Natural killer cell (primary cell): ENCODE data around the gene MAGEA11. TPM values are rescaled to one million over a fixed set of nuclear protein-coding genes. Genes with fewer than 3 reads are reported as not detected.

ENCODE experiments used
- ATAC-seq, 3 donors: fragments of 150-1000 bp in 2 of 3; fragments of 200-7000 bp in 1 of 3; cut with Tn5 transposase; 1 replicate in 1 of 3; 2 replicates in 2 of 3; pipeline ENCODE4 v1.10.0; 2021; ENCODE audit warnings: mild to moderate bottlenecking in 2 of 3, moderate library complexity in 2 of 3
- DNase-seq, 2 donors: peaks; one replicate each; pipeline versions ENCODE4 v3.0.0 to v3.0.0-alpha.2; 2013 to 2021; ENCODE audit warnings: mixed read lengths in 1 of 2
- H3K27ac ChIP-seq: one replicate; pipeline ENCODE4 v1.5.1; 2013; ENCODE audit warnings: mild to moderate bottlenecking, low read length
- H3K27me3 ChIP-seq: one replicate; pipeline ENCODE4 v1.6.1; 2013; ENCODE audit warnings: low read length; ENCODE audit not compliant: control insufficient read depth, insufficient read depth
- H3K36me3 ChIP-seq: one replicate; pipeline ENCODE4 v1.6.1; 2013; ENCODE audit warnings: low read length; ENCODE audit not compliant: control insufficient read depth, insufficient read depth
- H3K4me1 ChIP-seq: one replicate; pipeline ENCODE4 v1.6.1; 2013; ENCODE audit warnings: low read length; ENCODE audit not compliant: control insufficient read depth, insufficient read depth
- H3K4me3 ChIP-seq: one replicate; pipeline ENCODE4 v1.5.1; 2013; ENCODE audit warnings: low read length
- H3K9me3 ChIP-seq: one replicate; pipeline ENCODE4 v1.6.1; 2013; ENCODE audit warnings: low read length; ENCODE audit not compliant: control insufficient read depth, insufficient read depth
- H3K27ac Mint-ChIP-seq, 2 donors: one replicate each; pipeline ENCODE4 v1.8.0; 2022; ENCODE audit warnings: mild to moderate bottlenecking in 2 of 2, mixed read lengths in 2 of 2, moderate library complexity in 1 of 2
- H3K27me3 Mint-ChIP-seq, 2 donors: one replicate each; pipeline ENCODE4 v1.8.0; 2022; ENCODE audit warnings: low read depth in 2 of 2, mixed read lengths in 2 of 2
- H3K36me3 Mint-ChIP-seq: one replicate; pipeline ENCODE4 v1.8.0; 2022; ENCODE audit warnings: mixed read lengths
- H3K4me1 Mint-ChIP-seq, 2 donors: one replicate each; pipeline ENCODE4 v1.8.0; 2022; ENCODE audit warnings: mixed read lengths in 2 of 2
- H3K4me3 Mint-ChIP-seq: one replicate; pipeline ENCODE4 v1.8.0; 2022; ENCODE audit warnings: mild to moderate bottlenecking, moderate library complexity, mixed read lengths
- H3K9me3 Mint-ChIP-seq, 2 donors: one replicate each; pipeline ENCODE4 v1.8.0; 2022; ENCODE audit warnings: mixed read lengths in 2 of 2
- CTCF ChIP-seq: fragments of 200-600 bp; IDR thresholded peaks from one replicate; pipeline ENCODE4 v1.8.0; 2022; ENCODE audit warnings: antibody characterized with exemption
- WGBS: methylation state at CpG from one replicate; pipeline ENCODE4 v1.1.7; 2013; ENCODE audit warnings: missing lambda C conversion rate; ENCODE audit not compliant: insufficient coverage; 5-methylcytosine and 5-hydroxymethylcytosine counted together
- intact Hi-C: fragments of 100-400 bp; cut with micrococcal nuclease; formaldehyde crosslinking; loops from one replicate; pipeline ENCODE4 v1.14.2; 2022
- total RNA-seq, 4 donors: library from RNA; stranded (reverse); fragments of 120-200 nt in 1 of 4; gene quantifications; one replicate each; pipeline versions ENCODE4 v1.2.3 to v1.2.4, GENCODE V29; 2013 to 2022

MAGEA11 gene
- total RNA-seq, 3 donors from 2014 or later (not counting 1 experiment from before 2014, with no cell fraction given), result not detected

- intact Hi-C loops, result no loop called here
- no peak overlapping the region for H3K4me3 ChIP-seq
- H3K27ac Mint-ChIP-seq, result no peak overlapping the region
- no peak for TF ChIP-seq CTCF
- H3K4me1 ChIP-seq, result no peaks in the 10 kb centered on the region
- H3K27me3 ChIP-seq, result no peaks in the 10 kb centered on the region
- no peaks in the 10 kb centered on the region for H3K36me3 Mint-ChIP-seq
- H3K36me3 ChIP-seq, result no peaks in the 10 kb centered on the region
- no peak for DNase-seq
- no peak overlapping the region for H3K4me3 Mint-ChIP-seq
- H3K4me1 Mint-ChIP-seq, result no peaks in the 10 kb centered on the region
- H3K9me3 Mint-ChIP-seq, result no peaks in the 10 kb centered on the region
- ATAC-seq, result no peak
- H3K27ac ChIP-seq, result no peak overlapping the region
- 87% methylated on average over 3 of the region's 3 CpGs for WGBS
- no peaks in the 10 kb centered on the region for H3K9me3 ChIP-seq
- peaks cover 0 to 5% of the 10 kb centered on the region in 2 donors for H3K27me3 Mint-ChIP-seq
Measured at GRCh38 chrX:149682031-149682430, 29.8 kb upstream of the MAGEA11 start.

GRCh38 chrX:149682956-149683947, 28.6 kb upstream of the MAGEA11 start:
- Histone ChIP-seq H3K4me3 (no peak overlapping the region), H3K27ac (no peak overlapping the region), H3K4me1 (no peaks in the 10 kb centered on the region), H3K27me3 (no peaks in the 10 kb centered on the region), H3K9me3 (no peaks in the 10 kb centered on the region), H3K36me3 (no peaks in the 10 kb centered on the region)
- Mint-ChIP-seq H3K9me3 (no peaks in the 10 kb centered on the region), H3K4me3 (no peak overlapping the region), H3K27me3 (peaks cover 0 to 5% of the 10 kb centered on the region in 2 donors), H3K4me1 (no peaks in the 10 kb centered on the region), H3K36me3 (no peaks in the 10 kb centered on the region), H3K27ac (no peak overlapping the region)
- 81% methylated on average over 8 of the region's 9 CpGs for WGBS
- intact Hi-C loops, result no loop called here
- ATAC-seq (no peak), DNase-seq (no peak)
- TF ChIP-seq CTCF, result no peak

GRCh38 chrX:149683966-149684730, 27.7 kb upstream of the MAGEA11 start:
- H3K4me1 Mint-ChIP-seq, result no peaks in the 10 kb centered on the region
- H3K27ac Mint-ChIP-seq, result no peak overlapping the region
- no peaks in the 10 kb centered on the region for H3K36me3 Mint-ChIP-seq
- no peak for DNase-seq
- peaks cover 0 to 5% of the 10 kb centered on the region in 2 donors for H3K27me3 Mint-ChIP-seq
- no peaks in the 10 kb centered on the region for H3K36me3 ChIP-seq
- H3K27me3 ChIP-seq, result no peaks in the 10 kb centered on the region
- no peaks in the 10 kb centered on the region for H3K9me3 Mint-ChIP-seq
- 94% methylated on average over 5 of the region's 6 CpGs for WGBS
- TF ChIP-seq CTCF, result no peak
- ATAC-seq, result no peak
- H3K27ac ChIP-seq, result no peak overlapping the region
- no peaks in the 10 kb centered on the region for H3K4me1 ChIP-seq
- H3K9me3 ChIP-seq, result no peaks in the 10 kb centered on the region
- no peak overlapping the region for H3K4me3 ChIP-seq
- intact Hi-C loops, result no loop called here
- H3K4me3 Mint-ChIP-seq, result no peak overlapping the region
